Femur (tissue), 1 donor: Measurements from ENCODE around the gene PRAMEF7.
"Not testable (repeated sequence)": the region's sequence is repeated elsewhere in the genome, so short reads cannot be mapped to it uniquely, and the experiment has no call there.

Experiments used
- DNase-seq: peaks from one replicate; pipeline ENCODE4 v3.0.0-alpha.2; 2017

PRAMEF7 gene

GRCh38 chr1:12916310-12916709 is at the start of gene PRAMEF7:
Gene PRAMEF7 (plus strand): TSS chr1:12916610. CDS start chr1:12917693, 1,083 bp downstream.
- DNase-seq = not testable (repeated sequence)

DNA sequence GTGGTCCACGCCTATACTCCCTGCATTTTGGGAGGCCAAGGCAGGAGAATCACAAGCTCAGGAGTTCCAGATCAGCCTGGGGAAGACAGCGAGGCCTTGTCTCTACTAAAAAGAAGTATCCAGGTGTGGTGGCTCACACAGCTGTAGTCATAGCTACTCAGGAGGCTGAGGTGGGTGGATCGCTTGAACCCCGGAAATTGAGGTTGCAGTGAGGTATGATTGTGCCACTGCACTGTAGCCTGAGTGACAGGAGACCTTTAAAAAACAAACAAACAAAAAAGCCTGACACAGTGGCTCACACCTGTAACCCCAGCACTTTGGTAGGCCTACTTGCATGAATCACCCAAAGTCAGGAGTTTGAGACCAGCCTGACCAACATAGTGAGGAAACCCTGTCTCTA is 38.0 kb upstream of the PRAMEF7 start:
- not testable (repeated sequence) for DNase-seq

GRCh38 chr1:12886101-12886500 is 30.3 kb upstream of the PRAMEF7 start, which contains the start of gene PRAMEF4:
Gene PRAMEF4 (minus strand): TSS chr1:12886201. CDS start chr1:12883394, 2,807 bp downstream.
- DNase-seq = not testable (repeated sequence)

DNA sequence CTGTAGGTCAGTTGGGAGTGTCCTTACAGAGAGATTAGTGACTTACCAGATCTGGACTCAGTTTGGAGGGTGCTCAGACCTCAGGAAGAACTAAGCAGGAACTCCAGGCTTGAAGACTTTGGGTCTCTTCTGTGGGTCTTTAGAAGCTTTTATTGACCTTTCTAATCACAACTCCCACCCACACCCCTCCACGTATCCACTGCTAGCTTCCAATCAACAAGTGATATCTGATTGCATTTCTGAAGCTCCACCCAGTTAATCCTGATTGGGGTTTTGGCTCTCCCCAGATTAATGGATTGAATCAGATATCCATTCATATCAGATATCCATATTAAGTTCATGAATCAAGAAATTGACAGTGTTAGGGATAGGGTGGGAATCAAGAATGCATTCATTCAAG is 18.2 kb upstream of the PRAMEF7 start, which contains the start of gene PRAMEF10:
TSS of gene PRAMEF10 (minus strand) at position 101 of the 400 bp plus-strand sequence. CDS start 2,423 bp downstream, outside the sequence.
- not testable (repeated sequence) for DNase-seq

- DNase-seq = not testable (repeated sequence)
Measured at GRCh38 chr1:12899186-12899585, 17.2 kb upstream of the PRAMEF7 start.

- not testable (repeated sequence) for DNase-seq
Measured at GRCh38 chr1:12903793-12904572, 12.4 kb upstream of the PRAMEF7 start.

- not testable (repeated sequence) for DNase-seq
Measured at GRCh38 chr1:12921749-12922148, 5.3 kb downstream of the PRAMEF7 start.

DNA sequence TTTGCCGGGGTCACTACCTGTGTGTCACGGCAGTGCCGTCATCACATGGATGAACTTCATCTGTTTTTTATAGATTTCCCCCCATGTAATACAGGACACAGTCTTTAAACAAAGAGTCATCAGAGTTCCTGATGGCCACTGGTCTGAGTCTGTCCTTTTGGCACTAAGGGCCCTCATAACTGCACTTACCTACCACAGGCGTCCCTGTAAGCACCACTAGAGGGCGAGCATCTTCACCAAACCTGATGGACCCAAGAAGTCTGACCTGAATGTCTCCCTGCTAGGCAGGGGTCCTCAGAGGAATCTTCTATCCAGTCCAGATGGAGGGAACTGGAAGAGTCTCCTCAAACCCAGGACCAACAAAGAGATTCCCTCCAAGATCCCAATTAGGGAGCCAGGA is 8.0 kb downstream of the PRAMEF7 start:
- DNase-seq = not testable (repeated sequence)

DNA sequence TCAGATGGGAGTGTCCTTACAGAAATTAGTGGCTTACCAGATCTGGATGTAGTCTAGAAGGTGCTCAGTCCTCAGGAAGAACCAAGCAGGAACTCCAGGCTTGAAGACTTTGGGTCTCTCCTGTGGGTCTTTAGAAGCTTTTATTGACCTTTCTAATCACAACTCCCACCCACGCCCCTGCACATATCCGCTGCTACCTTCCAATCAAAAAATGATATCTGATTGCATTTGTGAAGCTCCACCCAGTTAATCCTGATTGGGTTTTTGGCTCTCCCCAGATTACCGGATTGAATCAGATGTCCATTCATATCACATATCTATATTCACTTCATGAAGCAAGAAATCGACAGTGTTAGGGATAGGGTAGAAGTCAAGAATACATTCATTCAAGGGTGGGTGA is 31.1 kb downstream of the PRAMEF7 start, which contains the start of gene PRAMEF6:
TSS of gene PRAMEF6 (minus strand) at position 101 of the 400 bp plus-strand sequence. CDS start 5,062 bp downstream, outside the sequence.
- DNase-seq = not testable (repeated sequence)
